Duodenal mucosa (tissue), 2 donors: Measurements from ENCODE around the gene ELMO1.

Source experiments
- H3K27ac ChIP-seq: one replicate; pipeline ENCODE4 v1.7.0; 2013; ENCODE audit warnings: low read depth, low read length
- H3K27me3 ChIP-seq, 2 donors: one replicate each; pipeline ENCODE4 v1.7.0; 2013; ENCODE audit warnings: low read length in 2 of 2, control low read depth in 1 of 2; ENCODE audit not compliant: insufficient read depth in 2 of 2, control insufficient read depth in 1 of 2
- H3K36me3 ChIP-seq, 2 donors: one replicate each; pipeline ENCODE4 v1.7.0; 2013; ENCODE audit warnings: low read length in 2 of 2, control low read depth in 1 of 2; ENCODE audit not compliant: insufficient read depth in 2 of 2, control insufficient read depth in 1 of 2
- H3K4me1 ChIP-seq, 2 donors: one replicate each; pipeline ENCODE4 v1.7.0; 2013; ENCODE audit warnings: low read length in 2 of 2, control low read depth in 1 of 2; ENCODE audit not compliant: insufficient read depth in 2 of 2, control insufficient read depth in 1 of 2
- H3K4me3 ChIP-seq, 2 donors: one replicate each; pipeline ENCODE4 v1.7.0; 2013; ENCODE audit warnings: low read length in 2 of 2, low read depth in 1 of 2
- H3K9ac ChIP-seq, 2 donors: one replicate each; pipeline ENCODE4 v1.7.0; 2013; ENCODE audit warnings: low read length in 2 of 2, low read depth in 1 of 2
- H3K9me3 ChIP-seq, 2 donors: one replicate each; pipeline ENCODE4 v1.7.0; 2013; ENCODE audit warnings: low read length in 2 of 2, control low read depth in 1 of 2; ENCODE audit not compliant: control insufficient read depth in 1 of 2

ELMO1 gene

GRCh38 chr7:37102518-37103137, 346.0 kb downstream of the ELMO1 start:
- peaks cover 0 to 3% of the 10 kb centered on the region in 2 donors for H3K4me1 ChIP-seq

GRCh38 chr7:37100735-37101331, 347.8 kb downstream of the ELMO1 start:
- no peak overlapping the region for H3K4me3 ChIP-seq
- H3K9me3 ChIP-seq = no peaks in the 10 kb centered on the region
- peaks cover 0 to 3% of the 10 kb centered on the region in 2 donors for H3K4me1 ChIP-seq
- no peaks in the 10 kb centered on the region for H3K27me3 ChIP-seq
- H3K9ac ChIP-seq = no peak overlapping the region
- H3K36me3 ChIP-seq = no peaks in the 10 kb centered on the region
- H3K27ac ChIP-seq = no peak overlapping the region

More at GRCh38 chr7:37102518-37103137, 346.0 kb downstream of the ELMO1 start:
- Histone ChIP-seq H3K27ac (no peak overlapping the region), H3K9ac (no peak overlapping the region), H3K27me3 (no peaks in the 10 kb centered on the region), H3K36me3 (no peaks in the 10 kb centered on the region), H3K9me3 (no peaks in the 10 kb centered on the region), H3K4me3 (no peak overlapping the region)

DNA sequence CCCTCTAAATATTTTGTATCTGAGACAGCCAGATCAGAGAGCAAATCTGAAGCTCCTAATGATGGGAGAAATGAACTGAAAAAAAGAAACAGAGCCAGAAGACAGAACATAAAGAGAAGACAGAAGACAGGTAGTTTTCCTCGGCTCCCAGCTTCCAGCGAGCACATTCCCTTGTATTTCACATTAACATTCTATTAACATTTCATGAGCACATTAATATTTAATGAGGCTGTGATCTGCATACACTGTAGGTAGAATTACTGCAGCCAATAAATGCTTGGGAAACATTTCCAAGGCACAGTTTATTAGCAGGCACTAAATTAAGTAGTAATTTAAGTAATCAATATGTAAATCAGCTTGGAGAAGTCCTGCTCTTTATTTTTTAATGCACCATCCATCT, 349.9 kb downstream of the ELMO1 start:
- H3K27me3 ChIP-seq = no peaks in the 10 kb centered on the region
- peaks cover 0 to 3% of the 10 kb centered on the region in 2 donors for H3K4me1 ChIP-seq
- no peak overlapping the region for H3K4me3 ChIP-seq
- H3K27ac ChIP-seq = no peak overlapping the region
- peaks cover 0 to 4% of the 10 kb centered on the region in 2 donors for H3K36me3 ChIP-seq
- no peak overlapping the region for H3K9ac ChIP-seq
- H3K9me3 ChIP-seq = no peaks in the 10 kb centered on the region

DNA sequence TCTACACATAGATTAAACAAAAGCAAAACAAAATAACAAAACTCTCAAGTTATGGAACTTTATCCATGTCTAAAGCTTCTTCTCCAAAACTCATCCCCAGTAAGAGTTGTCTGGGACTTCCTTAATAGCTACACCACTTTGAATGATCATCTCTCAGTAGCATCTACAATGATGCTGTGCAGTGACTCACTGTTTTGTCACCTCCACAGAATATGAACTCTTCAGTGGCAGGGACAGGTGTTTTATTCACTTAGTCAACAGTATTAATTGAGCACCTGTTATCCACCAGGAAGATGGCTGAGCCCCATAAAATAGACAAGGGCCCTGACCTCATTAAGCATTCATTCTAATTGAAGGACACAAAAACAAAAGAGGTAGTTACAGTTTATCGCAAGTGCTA, 350.7 kb downstream of the ELMO1 start:
- Histone ChIP-seq H3K27me3 (no peaks in the 10 kb centered on the region), H3K4me3 (no peak overlapping the region), H3K9me3 (no peaks in the 10 kb centered on the region), H3K27ac (no peak overlapping the region), H3K4me1 (peaks cover 0 to 3% of the 10 kb centered on the region in 2 donors), H3K36me3 (peaks cover 0 to 4% of the 10 kb centered on the region in 2 donors), H3K9ac (no peak overlapping the region)

GRCh38 chr7:37097276-37097675, 351.4 kb downstream of the ELMO1 start:
- Histone ChIP-seq H3K27me3 (no peaks in the 10 kb centered on the region), H3K27ac (no peak overlapping the region), H3K4me3 (no peak overlapping the region), H3K4me1 (peaks cover 0 to 3% of the 10 kb centered on the region in 2 donors), H3K9ac (no peak overlapping the region), H3K36me3 (peaks cover 0 to 4% of the 10 kb centered on the region in 2 donors), H3K9me3 (no peaks in the 10 kb centered on the region)

- Histone ChIP-seq H3K9ac (no peak overlapping the region), H3K27me3 (no peaks in the 10 kb centered on the region), H3K27ac (no peak overlapping the region), H3K36me3 (peaks cover 0 to 4% of the 10 kb centered on the region in 2 donors), H3K4me1 (peaks cover 0 to 3% of the 10 kb centered on the region in 2 donors), H3K4me3 (no peak overlapping the region), H3K9me3 (no peaks in the 10 kb centered on the region)
Measured at GRCh38 chr7:37096341-37096740, 352.3 kb downstream of the ELMO1 start.

GRCh38 chr7:37095122-37095521, 353.5 kb downstream of the ELMO1 start:
- H3K27me3 ChIP-seq = no peaks in the 10 kb centered on the region
- H3K4me1 ChIP-seq = no peaks in the 10 kb centered on the region
- no peak overlapping the region for H3K9ac ChIP-seq
- no peak overlapping the region for H3K27ac ChIP-seq
- no peaks in the 10 kb centered on the region for H3K9me3 ChIP-seq
- no peak overlapping the region for H3K4me3 ChIP-seq
- H3K36me3 ChIP-seq = peaks cover 0 to 4% of the 10 kb centered on the region in 2 donors

DNA sequence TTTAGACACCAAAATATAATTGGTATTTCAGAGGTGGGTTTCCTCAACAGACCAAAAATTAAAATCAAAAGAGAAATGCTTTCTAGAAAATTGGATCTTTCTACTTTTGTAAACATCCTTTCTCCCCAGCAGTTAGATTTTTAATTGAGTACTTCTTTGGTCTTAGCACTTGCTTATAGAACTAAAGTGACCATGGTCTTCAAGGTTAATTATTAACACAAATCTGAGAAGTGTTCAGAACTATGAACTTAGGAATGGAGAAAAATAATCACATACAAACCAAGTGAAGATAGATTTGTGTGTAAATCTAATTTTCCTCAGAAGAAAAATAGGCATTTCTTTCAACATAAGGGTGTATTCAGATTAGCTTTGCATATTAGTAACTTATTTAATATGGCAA, 355.4 kb downstream of the ELMO1 start:
- no peak overlapping the region for H3K4me3 ChIP-seq
- H3K9me3 ChIP-seq = no peaks in the 10 kb centered on the region
- no peaks in the 10 kb centered on the region for H3K27me3 ChIP-seq
- H3K9ac ChIP-seq = no peak overlapping the region
- H3K36me3 ChIP-seq = peaks cover 0 to 4% of the 10 kb centered on the region in 2 donors
- no peaks in the 10 kb centered on the region for H3K4me1 ChIP-seq
- H3K27ac ChIP-seq = no peak overlapping the region

GRCh38 chr7:37092548-37092947, 356.1 kb downstream of the ELMO1 start:
- Histone ChIP-seq H3K9me3 (no peaks in the 10 kb centered on the region), H3K27me3 (no peaks in the 10 kb centered on the region), H3K36me3 (peaks cover 0 to 4% of the 10 kb centered on the region in 2 donors), H3K4me1 (no peaks in the 10 kb centered on the region), H3K27ac (no peak overlapping the region), H3K4me3 (no peak overlapping the region), H3K9ac (no peak overlapping the region)

DNA sequence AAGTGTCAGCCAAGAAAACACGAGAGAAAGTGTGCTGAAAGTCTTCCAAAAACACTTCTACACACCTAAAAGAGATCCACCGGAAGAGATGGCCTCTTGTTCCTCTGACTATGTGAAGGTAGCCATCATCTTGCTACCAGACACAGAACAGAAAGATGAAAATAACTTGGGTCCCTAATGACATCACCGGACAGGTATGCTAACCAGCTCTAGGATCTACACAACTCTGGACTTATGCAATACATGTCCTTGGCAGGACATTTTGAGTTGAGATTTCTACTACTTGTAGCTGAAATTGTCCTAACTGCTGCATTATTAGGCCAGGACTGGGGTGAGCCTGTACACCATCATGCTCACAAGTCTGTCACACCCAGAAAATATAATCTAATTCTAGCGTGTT, 358.7 kb downstream of the ELMO1 start:
- H3K36me3 ChIP-seq = peaks cover 0 to 3% of the 10 kb centered on the region in 2 donors
- H3K9ac ChIP-seq = no peak overlapping the region
- no peak overlapping the region for H3K4me3 ChIP-seq
- H3K9me3 ChIP-seq = no peaks in the 10 kb centered on the region
- no peak overlapping the region for H3K27ac ChIP-seq
- no peaks in the 10 kb centered on the region for H3K27me3 ChIP-seq
- no peaks in the 10 kb centered on the region for H3K4me1 ChIP-seq
